HepG2 (cell line): ENCODE data around the gene UQCRC1. TPM values are rescaled to one million over a fixed set of nuclear protein-coding genes. Genes with fewer than 3 reads are reported as not detected.
A peak's percentile ranks its signal among the peaks of the same experiment; 100 is the strongest.

ENCODE experiments used
- CTCF ChIP-seq: sonication (generic); formaldehyde crosslinking; IDR thresholded peaks from 2 replicates; pipeline ENCODE4 v1.5.0; 2020; ENCODE audit warnings: mild to moderate bottlenecking, missing genetic modification reagents, moderate library complexity
- ETV5 ChIP-seq: IDR thresholded peaks from 2 replicates; pipeline ENCODE4 v1.6.1; 2018; ENCODE audit warnings: missing biosample characterization, missing genetic modification reagents, inconsistent platforms, borderline replicate concordance
- FOSL2 ChIP-seq: sonication (generic); formaldehyde crosslinking; IDR thresholded peaks from 2 replicates; pipeline ENCODE4 v1.4.0; 2020; ENCODE audit warnings: missing genetic modification reagents
- FOXM1 ChIP-seq: sonication (generic); formaldehyde crosslinking; IDR thresholded peaks from 2 replicates; pipeline ENCODE4 v1.5.0; 2020; ENCODE audit warnings: missing genetic modification reagents
- HIC2 ChIP-seq: sonication (generic); formaldehyde crosslinking; IDR thresholded peaks from 2 replicates; pipeline ENCODE4 v1.9.0; 2022; ENCODE audit warnings: low read depth, missing genetic modification reagents
- IRX3 ChIP-seq: sonication (generic); formaldehyde crosslinking; IDR thresholded peaks from 2 replicates; pipeline ENCODE4 v1.8.1; 2023; ENCODE audit warnings: mild to moderate bottlenecking, low read depth, missing genetic modification reagents, borderline replicate concordance
- JUN ChIP-seq: sonication (generic); formaldehyde crosslinking; IDR thresholded peaks from 2 replicates; pipeline ENCODE4 v1.4.0; 2020; ENCODE audit warnings: mild to moderate bottlenecking, missing genetic modification reagents
- JUND ChIP-seq: sonication (generic); formaldehyde crosslinking; IDR thresholded peaks from 2 replicates; pipeline ENCODE4 v1.8.0; 2022; ENCODE audit warnings: mild to moderate bottlenecking, missing genetic modification reagents
- NFIC ChIP-seq: IDR thresholded peaks from 2 replicates; pipeline ENCODE4 v1.6.1; 2012; ENCODE audit warnings: mild to moderate bottlenecking, low read length, inconsistent platforms
- NR2F6 ChIP-seq, 2 experiments: IDR thresholded peaks; 2 replicates each; pipeline ENCODE4 v1.6.1; 2016; ENCODE audit warnings: antibody characterized with exemption in 1 of 2, mild to moderate bottlenecking in 1 of 2
- PITX1 ChIP-seq: sonication (generic); formaldehyde crosslinking; IDR thresholded peaks from 2 replicates; pipeline ENCODE4 v1.5.1; 2020; ENCODE audit warnings: mild to moderate bottlenecking, missing genetic modification reagents
- SOX5 ChIP-seq: IDR thresholded peaks from 2 replicates; pipeline ENCODE4 v1.6.1; 2016; ENCODE audit warnings: borderline replicate concordance
- SP1 ChIP-seq, 2 experiments: fragments of 450-650 bp in 1 of 2; sonication (generic) in 1 of 2; formaldehyde crosslinking in 1 of 2; IDR thresholded peaks; 2 replicates each; pipeline versions ENCODE4 v1.4.0 to v1.6.1; 2016 to 2020; ENCODE audit warnings: missing genetic modification reagents in 1 of 2
- SRSF1 ChIP-seq: fragments of 200-400 bp; formaldehyde crosslinking; optimal IDR thresholded peaks from 2 replicates; pipeline ENCODE3; 2017; ENCODE audit warnings: mild to moderate bottlenecking, low read depth, low read length, moderate library complexity
- SRSF4 ChIP-seq: fragments of 200-400 bp; formaldehyde crosslinking; IDR thresholded peaks from one replicate; pipeline ENCODE4 v1.6.1; 2018; ENCODE audit warnings: mild to moderate bottlenecking, low read depth, low read length, moderate library complexity; ENCODE audit not compliant: poor library complexity, severe bottlenecking
- XRCC5 ChIP-seq: fragments of 200-400 bp; formaldehyde crosslinking; optimal IDR thresholded peaks from 2 replicates; pipeline ENCODE3; 2017; ENCODE audit warnings: mild to moderate bottlenecking, low read length
- ZBTB34 ChIP-seq: sonication (generic); formaldehyde crosslinking; IDR thresholded peaks from 2 replicates; pipeline ENCODE4 v1.8.0; 2022; ENCODE audit warnings: mild to moderate bottlenecking, missing genetic modification reagents
- ZNF687 ChIP-seq: sonication (generic); formaldehyde crosslinking; IDR thresholded peaks from 2 replicates; pipeline ENCODE4 v1.5.1; 2020; ENCODE audit warnings: mild to moderate bottlenecking, missing genetic modification reagents, moderate library complexity
- ZNF720 ChIP-seq: sonication (generic); formaldehyde crosslinking; IDR thresholded peaks from 2 replicates; pipeline ENCODE4 v1.4.0; 2020; ENCODE audit warnings: missing genetic modification reagents
- ZNF740 ChIP-seq: sonication (generic); formaldehyde crosslinking; IDR thresholded peaks from 2 replicates; pipeline ENCODE4 v1.4.0; 2020; ENCODE audit warnings: missing genetic modification reagents
- ZSCAN12 ChIP-seq: sonication (generic); formaldehyde crosslinking; IDR thresholded peaks from 2 replicates; pipeline ENCODE4 v1.9.0; 2021; ENCODE audit warnings: mild to moderate bottlenecking, missing genetic modification reagents
- polyA plus RNA-seq, 8 experiments: library from polyadenylated mRNA; depleted of rRNA in 3 of 8; stranded (reverse) in 7 of 8; unstranded in 1 of 8; fragments of >200 nt; fragmentation: Illumina TruSeq in 4 of 8; extraction: Trizol in 4 of 8; gene quantifications; 2 replicates each; pipeline versions ENCODE4 v1.2.1 to v1.2.3, GENCODE V29; 2011 to 2016; ENCODE audit warnings: low read depth in 4 of 8, missing spikeins in 1 of 8, mixed read lengths in 1 of 8; ENCODE audit not compliant: insufficient read depth in 1 of 8
- total RNA-seq, 5 experiments: library from RNA; depleted of rRNA; stranded (reverse); fragments of >200 nt; fragmentation: Illumina TruSeq; extraction: Trizol; gene quantifications; 2 replicates each; pipeline ENCODE4 v1.2.3, GENCODE V29; 2016; ENCODE audit warnings: low read depth in 1 of 5

UQCRC1 gene
- total and polyA plus RNA-seq, 2 of the 13 experiments (the other 11 are each of a cell fraction or from before 2014, with no cell fraction given), result 316 to 680 TPM

GRCh38 chr3:48564022-48564421, 45.4 kb downstream of the UQCRC1 start (continued):
- TF ChIP-seq HIC2 (CRISPR knock-in tag) (peak; percentile 77), JUN (CRISPR knock-in tag) (no peak), NFIC (no peak), NR2F6 (IDR thresholded peaks at IDR 0.05) (no peak), NR2F6 (CRISPR knock-in tag; IDR thresholded peaks at IDR 0.05) (peak; percentile 30; the same call in 1 of the 2 replicates), CTCF (peak; percentile 43), ZNF740 (CRISPR knock-in tag) (peak; percentile 67; the same call in 1 of the 2 replicates), ETV5 (peak; percentile 47; the same call in 1 of the 2 replicates), PITX1 (CRISPR knock-in tag) (no peak), ZNF720 (no peak), FOSL2 (CRISPR knock-in tag) (peak; percentile 94), SP1 (IDR thresholded peaks at IDR 0.05) (no peak), SP1 (CRISPR knock-in tag; IDR thresholded peaks at IDR 0.05) (0 out of 2 replicates have a peak, but pooled peaks have one; percentile 16), ZSCAN12 (no peak), SOX5 (CRISPR knock-in tag) (peak; percentile 30; the same call in 1 of the 2 replicates), IRX3 (no peak), FOXM1 (CRISPR knock-in tag) (no peak), SRSF1 (peak; percentile 84), JUND (CRISPR knock-in tag) (peak; percentile 72), XRCC5 (peak; percentile 56), ZNF687 (CRISPR knock-in tag) (peak; percentile 74), ZBTB34 (CRISPR knock-in tag) (no peak), SRSF4 (no peak)
